ENCODE data around the gene BCAR1.

- no peak for TF ChIP-seq CTCF (IDR thresholded peaks at IDR 0.05)
- TF ChIP-seq SREBF2 (IDR thresholded peaks at IDR 0.05) = no peak
- no peak for TF ChIP-seq FOSB (CRISPR knock-in tag; IDR thresholded peaks at IDR 0.05)
- TF ChIP-seq CBX8 (IDR thresholded peaks at IDR 0.05) = no peak
- TF ChIP-seq CBX2 (IDR thresholded peaks at IDR 0.05; ENCODE audit: borderline replicate concordance, low read depth) = no peak
- no peak for TF ChIP-seq MAFK (IDR thresholded peaks at IDR 0.05; ENCODE audit: partially characterized antibody)
- no peak for TF ChIP-seq HDAC2 (IDR thresholded peaks at IDR 0.05)
- no peak for TF ChIP-seq HOXA7 (CRISPR knock-in tag; IDR thresholded peaks at IDR 0.05)
- no peak for TF ChIP-seq KDM5A (IDR thresholded peaks at IDR 0.05)
- TF ChIP-seq CHD4 (IDR thresholded peaks at IDR 0.05; ENCODE audit: borderline replicate concordance) = no peak
Observed at GRCh38 chr16:75247249-75247648, 4.2 kb downstream of the BCAR1 start.
